LNCaP clone FGC (cell line): ENCODE results near the gene RABEP1.

Experiments used
- DNase-seq: peaks from one replicate; pipeline ENCODE4 v3.0.0-alpha.2; 2011; ENCODE audit warnings: low read depth
- H3K4me3 ChIP-seq: 2 replicates; pipeline ENCODE4 v1.5.1; 2011; ENCODE audit warnings: mild to moderate bottlenecking, low read depth, low read length, control low read depth
- TF ChIP-seq, protein P1 (sequence below): IDR thresholded peaks from 2 replicates; pipeline ENCODE4 v1.5.1; 2012; ENCODE audit warnings: mild to moderate bottlenecking; ENCODE audit not compliant: control insufficient read depth, insufficient read depth; ENCODE audit errors: extremely low read depth

RABEP1 gene

DNA sequence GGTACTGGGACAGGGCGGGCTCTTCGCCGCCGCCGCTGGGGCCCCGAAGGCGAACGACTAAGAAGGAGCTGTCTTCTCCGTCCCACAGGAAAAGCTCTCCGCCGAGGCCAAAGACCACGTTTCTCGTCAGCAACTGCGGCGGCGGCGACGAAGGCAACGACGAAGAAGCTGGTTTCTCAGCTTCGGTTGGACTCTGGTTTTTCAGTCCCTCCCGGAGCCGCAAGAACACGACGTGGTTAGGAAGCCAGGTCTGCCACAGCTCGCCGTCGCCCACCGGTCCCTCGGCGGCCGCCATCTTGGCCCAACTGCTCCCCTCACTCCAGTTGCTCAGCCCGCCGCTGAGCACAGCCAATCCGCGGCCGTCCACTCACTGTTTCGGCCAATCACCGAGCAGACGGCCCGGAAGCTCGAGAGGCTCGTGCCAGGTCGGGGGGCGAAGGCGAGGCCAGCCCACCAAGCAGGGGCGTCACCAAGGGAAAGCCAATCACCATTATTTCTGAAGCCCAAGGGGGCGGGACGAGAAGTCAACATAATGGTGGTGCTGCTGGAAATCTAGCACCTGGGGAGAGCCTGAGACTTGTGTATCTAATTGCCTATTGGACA, 137.4 kb downstream of the RABEP1 start, which contains the start of gene NUP88:
TSS of gene NUP88 (minus strand) at position 307 of the 603 bp plus-strand sequence. CDS start at position 295, 12 bp downstream.
- peak; percentile 95 for DNase-seq

DNA sequence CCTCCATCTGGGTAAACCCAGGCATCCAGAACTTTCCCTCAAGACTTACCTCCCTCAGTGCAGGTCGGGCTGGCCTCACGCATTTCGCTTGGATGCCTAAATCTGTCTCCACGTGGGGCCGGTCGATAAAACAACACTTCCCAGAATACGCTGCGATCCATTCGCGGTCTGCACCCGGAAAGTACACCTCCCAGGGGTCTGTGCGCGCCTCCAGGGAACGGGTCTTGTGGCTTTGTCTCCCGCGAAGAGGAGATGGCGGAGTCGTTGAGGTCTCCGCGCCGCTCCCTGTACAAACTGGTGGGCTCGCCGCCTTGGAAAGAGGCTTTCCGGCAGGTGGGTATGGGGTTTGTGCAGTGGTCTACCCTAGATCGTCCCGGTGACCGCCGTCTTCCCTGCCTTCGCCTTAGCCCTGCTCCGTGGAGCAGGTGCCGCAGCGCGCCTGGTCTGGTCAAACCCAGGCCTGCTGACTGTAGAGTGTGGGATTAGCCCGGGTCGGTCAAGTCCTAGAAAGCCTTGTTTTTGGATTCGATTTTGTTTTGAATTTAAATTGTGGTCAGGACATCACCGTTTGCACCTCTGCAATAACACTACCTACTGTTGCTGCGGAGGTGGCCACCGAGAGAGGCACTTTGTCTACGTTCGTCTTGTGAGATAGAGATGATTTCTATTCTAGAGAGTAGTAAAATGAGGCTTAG, 138.0 kb downstream of the RABEP1 start, which contains the start of gene RPAIN:
TSS of gene RPAIN (plus strand) at position 224 of the 695 bp plus-strand sequence. CDS start at position 253, 29 bp downstream.
- TF ChIP-seq, protein P1, sequence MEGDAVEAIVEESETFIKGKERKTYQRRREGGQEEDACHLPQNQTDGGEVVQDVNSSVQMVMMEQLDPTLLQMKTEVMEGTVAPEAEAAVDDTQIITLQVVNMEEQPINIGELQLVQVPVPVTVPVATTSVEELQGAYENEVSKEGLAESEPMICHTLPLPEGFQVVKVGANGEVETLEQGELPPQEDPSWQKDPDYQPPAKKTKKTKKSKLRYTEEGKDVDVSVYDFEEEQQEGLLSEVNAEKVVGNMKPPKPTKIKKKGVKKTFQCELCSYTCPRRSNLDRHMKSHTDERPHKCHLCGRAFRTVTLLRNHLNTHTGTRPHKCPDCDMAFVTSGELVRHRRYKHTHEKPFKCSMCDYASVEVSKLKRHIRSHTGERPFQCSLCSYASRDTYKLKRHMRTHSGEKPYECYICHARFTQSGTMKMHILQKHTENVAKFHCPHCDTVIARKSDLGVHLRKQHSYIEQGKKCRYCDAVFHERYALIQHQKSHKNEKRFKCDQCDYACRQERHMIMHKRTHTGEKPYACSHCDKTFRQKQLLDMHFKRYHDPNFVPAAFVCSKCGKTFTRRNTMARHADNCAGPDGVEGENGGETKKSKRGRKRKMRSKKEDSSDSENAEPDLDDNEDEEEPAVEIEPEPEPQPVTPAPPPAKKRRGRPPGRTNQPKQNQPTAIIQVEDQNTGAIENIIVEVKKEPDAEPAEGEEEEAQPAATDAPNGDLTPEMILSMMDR = no peak
- no peak for DNase-seq
- peak within 1 kb of the TSS; percentile 93 for H3K4me3 ChIP-seq

More for the DNA sequence above, 137.4 kb downstream of the RABEP1 start, which contains the start of gene NUP88:
- H3K4me3 ChIP-seq = peak within 1 kb of the TSS; percentile 93
- TF ChIP-seq, protein P1 = no peak

DNA sequence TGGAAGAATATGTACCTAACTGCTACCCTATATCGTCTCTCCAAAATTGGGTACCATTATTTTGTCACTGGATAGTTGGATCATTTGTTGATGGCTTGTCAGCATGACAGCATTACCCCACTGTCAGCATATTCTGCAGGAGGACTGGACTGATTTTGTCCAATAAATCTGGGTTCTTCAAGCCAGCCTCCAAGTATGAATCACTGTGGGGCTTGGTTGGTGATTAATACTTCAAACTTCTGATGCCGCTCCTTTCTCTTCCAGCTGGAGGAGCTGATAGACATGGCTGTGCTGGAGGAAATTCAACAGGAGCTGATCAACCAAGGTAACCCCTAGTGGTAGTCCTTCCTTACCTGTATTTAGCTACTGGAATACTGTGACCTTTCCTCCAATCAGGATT, 140.4 kb downstream of the RABEP1 start:
- TF ChIP-seq, protein P1 = no peak
- no peak for DNase-seq
- no peak overlapping the region for H3K4me3 ChIP-seq

DNA sequence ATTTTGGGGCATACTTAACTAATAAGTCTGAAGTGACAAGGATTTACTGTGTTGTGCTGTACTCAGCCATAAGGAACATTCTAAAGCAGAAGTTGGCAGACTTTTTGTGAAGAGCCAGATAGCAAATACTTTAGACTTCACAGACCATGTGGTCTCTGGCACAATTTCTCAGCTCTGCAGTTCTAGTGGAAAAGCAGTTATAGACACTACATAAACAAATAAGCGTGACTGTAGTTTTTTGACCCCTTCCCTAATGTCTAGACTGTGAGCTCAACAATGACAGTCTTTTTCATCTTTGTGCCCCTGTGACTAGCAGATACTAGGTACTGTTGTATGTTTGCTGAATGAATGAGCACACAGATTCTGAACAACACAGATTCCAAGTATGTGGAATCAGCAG, 142.8 kb downstream of the RABEP1 start:
- no peak for DNase-seq
- TF ChIP-seq, protein P1 = no peak
- no peak overlapping the region for H3K4me3 ChIP-seq

DNA sequence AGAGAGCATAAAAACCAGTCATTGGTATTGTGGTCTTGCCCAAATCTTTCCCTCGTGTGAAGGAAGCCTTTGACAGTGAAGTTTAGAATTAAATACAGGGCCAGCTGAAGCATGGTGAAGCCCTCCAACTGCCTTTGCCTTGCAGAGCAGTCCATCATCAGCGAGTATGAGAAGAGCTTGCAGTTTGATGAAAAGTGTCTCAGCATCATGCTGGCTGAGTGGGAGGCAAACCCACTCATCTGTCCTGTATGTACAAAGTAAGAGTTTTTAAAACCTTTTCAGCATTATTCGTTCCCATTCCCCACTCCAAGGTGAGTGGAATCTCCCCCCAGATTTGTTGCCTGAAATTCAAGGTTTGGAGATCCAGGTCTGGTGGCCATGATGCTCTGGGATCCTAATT, 143.7 kb downstream of the RABEP1 start:
- no peak for DNase-seq
- no peak overlapping the region for H3K4me3 ChIP-seq

DNA sequence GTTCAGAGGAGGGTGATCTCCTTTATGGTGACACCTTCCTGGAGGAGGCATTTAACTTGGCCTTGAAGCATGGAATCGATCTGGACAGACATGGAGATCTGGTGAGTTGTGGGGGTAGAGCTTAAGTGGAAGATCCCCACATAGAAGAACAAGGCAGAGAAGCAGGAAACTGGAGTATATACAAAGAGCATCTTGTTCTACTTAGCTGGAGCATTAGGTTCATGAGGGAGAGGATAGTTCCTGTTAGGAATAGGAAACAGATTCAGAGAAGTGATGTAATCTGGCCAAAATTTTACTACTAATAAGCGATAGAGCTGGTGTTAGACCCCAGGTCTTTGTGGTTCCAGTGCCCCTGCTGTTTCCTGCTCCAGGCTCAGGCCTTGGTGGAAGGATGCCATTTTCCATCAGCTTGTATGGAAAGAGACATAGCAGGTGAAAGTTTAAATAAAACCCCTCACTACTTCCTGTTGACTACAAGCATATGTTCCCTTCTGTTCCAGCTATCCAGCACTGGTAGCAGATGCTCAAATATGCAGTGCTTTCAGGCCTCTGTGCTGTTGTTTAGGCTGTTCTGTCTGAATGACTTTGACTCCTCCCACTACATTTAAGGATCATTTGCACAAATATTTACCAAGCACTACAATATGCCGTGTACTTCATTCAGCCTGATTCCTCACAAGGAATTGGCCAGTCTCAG, 147.3 kb downstream of the RABEP1 start:
- no peak overlapping the region for H3K4me3 ChIP-seq
- TF ChIP-seq, protein P1 = no peak
- no peak for DNase-seq

More for the DNA sequence above, 143.7 kb downstream of the RABEP1 start:
- TF ChIP-seq, protein P1 = no peak
